GM12874 (cell line): ENCODE measurements around the gene PAQR9.

Experiments
- TF ChIP-seq, protein P1 (sequence below): IDR thresholded peaks from 2 replicates; pipeline ENCODE4 v1.5.1; 2011; ENCODE audit warnings: low read depth, mild to moderate bottlenecking, control low read depth, low read length, moderate library complexity; ENCODE audit not compliant: insufficient read depth

PAQR9 gene

DNA sequence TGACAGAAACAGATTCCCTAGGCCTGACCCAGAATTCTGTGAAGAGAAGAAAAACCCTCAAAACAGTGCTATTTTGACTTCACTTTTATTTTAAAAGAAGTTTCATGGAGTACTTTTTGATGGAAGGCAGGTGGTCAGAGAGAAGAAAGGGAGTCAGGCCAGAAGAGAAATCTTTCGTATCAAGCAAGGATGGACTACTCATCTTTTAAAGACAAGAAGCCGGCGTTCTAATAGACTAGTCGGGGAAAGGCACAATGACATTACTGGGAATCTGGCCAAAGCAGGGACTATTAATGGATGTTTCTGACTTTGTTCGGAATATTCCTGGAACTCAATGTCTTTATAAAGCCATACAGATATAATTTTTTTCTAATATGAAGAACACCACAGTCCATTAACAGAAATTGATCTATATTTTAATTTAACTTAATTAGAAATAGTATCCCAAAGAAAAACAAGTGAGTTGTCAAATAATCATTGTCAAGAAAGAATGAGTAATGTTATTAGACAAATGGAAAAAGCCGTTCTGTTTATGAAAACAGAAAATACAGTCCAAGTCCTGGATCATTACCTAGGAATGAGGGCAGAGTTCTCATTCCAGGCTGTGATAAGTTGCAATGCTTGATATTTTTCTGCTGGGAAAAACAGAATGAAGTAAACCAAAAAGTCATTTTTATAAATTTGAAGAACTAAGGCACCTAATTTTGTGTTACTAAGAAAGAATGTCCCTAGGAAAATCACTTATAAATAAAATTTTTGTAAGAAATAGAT, 50.9 kb downstream of the PAQR9 start:
- TF ChIP-seq, protein P1, sequence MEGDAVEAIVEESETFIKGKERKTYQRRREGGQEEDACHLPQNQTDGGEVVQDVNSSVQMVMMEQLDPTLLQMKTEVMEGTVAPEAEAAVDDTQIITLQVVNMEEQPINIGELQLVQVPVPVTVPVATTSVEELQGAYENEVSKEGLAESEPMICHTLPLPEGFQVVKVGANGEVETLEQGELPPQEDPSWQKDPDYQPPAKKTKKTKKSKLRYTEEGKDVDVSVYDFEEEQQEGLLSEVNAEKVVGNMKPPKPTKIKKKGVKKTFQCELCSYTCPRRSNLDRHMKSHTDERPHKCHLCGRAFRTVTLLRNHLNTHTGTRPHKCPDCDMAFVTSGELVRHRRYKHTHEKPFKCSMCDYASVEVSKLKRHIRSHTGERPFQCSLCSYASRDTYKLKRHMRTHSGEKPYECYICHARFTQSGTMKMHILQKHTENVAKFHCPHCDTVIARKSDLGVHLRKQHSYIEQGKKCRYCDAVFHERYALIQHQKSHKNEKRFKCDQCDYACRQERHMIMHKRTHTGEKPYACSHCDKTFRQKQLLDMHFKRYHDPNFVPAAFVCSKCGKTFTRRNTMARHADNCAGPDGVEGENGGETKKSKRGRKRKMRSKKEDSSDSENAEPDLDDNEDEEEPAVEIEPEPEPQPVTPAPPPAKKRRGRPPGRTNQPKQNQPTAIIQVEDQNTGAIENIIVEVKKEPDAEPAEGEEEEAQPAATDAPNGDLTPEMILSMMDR, result no peak
